Measurements from ENCODE around the gene TBC1D17. TPM values are rescaled to one million over a fixed set of nuclear protein-coding genes. Genes with fewer than 3 reads are reported as not detected.

Gene TBC1D17
- total and polyA plus RNA-seq, 5 experiments from 2014 or later: 8.1 to 94.0 (median 17.7) TPM

DNA sequence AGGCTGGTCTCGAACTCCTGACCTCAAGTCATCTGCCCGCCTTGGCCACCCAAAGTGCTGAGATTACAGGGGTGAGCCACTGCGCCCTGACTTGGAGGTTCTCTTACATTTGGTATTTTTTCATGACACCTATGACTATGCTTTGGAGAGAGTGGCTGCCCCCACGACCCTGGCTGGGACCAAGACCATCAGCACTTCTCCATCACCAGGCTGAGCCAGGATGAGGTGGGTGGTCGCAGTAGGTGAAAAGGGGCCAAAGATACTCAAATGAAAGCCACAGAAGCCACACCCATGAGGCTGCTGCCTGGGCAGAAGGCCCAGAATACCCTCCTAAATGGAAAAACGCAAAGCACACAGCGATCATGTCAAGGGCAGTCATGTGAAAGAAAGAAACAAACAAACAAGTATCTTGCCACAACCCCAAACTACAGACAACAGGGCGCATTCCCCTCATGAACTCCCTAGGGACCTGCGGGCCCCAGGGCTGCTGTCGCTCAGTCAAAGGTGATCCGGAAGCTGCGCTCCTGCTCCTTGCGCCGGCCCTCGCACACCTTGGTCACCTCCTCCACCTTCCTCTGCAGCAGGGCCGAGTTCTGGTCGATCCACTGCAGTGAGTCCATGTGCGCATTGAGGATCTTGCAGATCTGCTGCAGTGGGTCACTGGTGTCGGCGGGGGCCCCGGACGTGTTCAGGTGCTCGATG is 30.4 kb downstream of the TBC1D17 start:
- DNase-seq (no peak), ATAC-seq (no peak)
- Mint-ChIP-seq H3K27ac (peak overlapping the region in 4 of 10 donors; percentile 19 to 65 (median 40)), H3K4me3 (no peak overlapping the region), H3K9me3 (no peaks in the 10 kb centered on the region), H3K27me3 (no peaks in the 10 kb centered on the region), H3K4me1 (peaks cover 5 to 42% (median 23%) of the 10 kb centered on the region in 4 donors), H3K36me3 (peaks cover 0 to 33% (median 0%) of the 10 kb centered on the region in 3 donors)
- POLR2A ChIA-PET: no interaction called here

DNA sequence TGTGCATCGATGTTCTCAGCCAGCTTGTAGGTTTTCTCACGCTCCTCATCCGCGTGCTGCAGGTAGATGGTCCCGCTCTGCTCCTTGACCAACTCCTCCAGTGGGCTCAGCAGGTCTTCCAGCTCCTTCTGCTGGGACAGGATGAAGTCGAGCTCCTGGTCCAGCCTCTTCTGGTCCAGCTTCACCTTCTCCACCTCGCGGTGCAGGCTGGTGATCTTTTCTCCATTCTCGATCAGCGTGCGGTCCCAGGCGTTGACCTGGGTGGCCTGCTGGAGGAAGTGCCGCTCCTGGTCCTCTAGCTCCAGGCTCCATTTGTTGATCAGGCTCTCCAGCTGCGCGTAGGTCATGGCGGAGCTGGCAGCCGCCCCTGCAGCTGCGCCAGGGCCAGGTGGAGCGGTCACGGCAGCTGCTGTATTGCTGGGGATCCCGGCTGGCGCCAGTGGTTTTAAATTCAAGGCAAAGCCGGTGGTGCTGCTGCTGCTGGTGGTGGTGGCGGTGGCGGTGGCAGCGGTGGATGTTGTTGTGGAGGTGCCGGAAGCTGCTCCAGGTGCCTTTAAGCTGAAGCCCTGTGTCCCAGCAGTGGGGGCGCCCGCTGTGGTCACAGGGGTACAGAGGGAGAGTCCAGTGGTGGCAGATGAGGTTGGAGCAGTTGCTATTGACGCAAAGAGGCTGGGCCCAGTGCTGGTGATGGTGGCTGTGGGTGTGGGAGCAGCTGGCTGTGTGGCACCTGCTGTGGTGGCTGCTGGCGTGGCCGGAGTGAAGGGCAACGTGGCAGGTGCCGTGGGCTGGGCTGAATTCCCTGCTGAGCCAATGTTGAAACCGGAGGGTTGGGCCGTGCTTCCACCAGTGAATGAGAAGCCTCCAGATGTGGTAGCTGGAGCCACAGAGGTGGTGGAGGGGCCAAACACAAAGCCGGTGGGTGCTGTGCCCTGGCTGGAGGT is 31.2 kb downstream of the TBC1D17 start:
- ATAC-seq: no peak
- no peaks in the 10 kb centered on the region for H3K9me3 Mint-ChIP-seq
- H3K36me3 Mint-ChIP-seq: peaks cover 0 to 42% (median 0%) of the 10 kb centered on the region in 3 donors
- H3K27ac Mint-ChIP-seq: peak overlapping the region in 2 of 10 donors; percentile 25 to 33
- H3K27me3 Mint-ChIP-seq: no peaks in the 10 kb centered on the region
- POLR2A ChIA-PET: interaction anchor here (0.6 kb wide), 1 partner anchor 278 kb away, joined by 4 read pairs; no protein-coding TSS in a partner anchor
- DNase-seq: no peak
- peaks cover 5 to 45% (median 25%) of the 10 kb centered on the region in 4 donors for H3K4me1 Mint-ChIP-seq
- no peak overlapping the region for H3K4me3 Mint-ChIP-seq

DNA sequence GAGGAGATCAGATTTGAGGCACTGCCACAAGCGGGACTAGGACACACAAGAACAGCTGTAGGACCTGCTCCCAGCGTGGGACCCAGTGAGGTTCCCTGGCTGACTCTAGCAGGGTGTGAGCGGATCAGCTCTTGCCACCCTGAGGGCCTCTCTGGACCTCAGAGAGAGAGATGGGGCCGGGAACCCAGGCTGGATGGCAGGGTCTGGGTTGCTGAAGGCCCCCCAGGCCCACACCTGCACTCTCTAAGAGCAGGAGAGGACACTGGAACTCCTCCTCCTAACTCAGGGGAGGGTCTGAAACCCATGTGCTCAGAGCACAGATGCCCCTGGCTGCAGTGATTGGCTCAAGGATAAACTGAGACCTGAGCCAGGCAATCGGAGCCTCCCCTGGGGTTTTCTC is 32.7 kb downstream of the TBC1D17 start:
- no peaks in the 10 kb centered on the region for H3K27me3 Mint-ChIP-seq
- peak overlapping the region in 4 of 10 donors; percentile 60 to 86 (median 80) for H3K27ac Mint-ChIP-seq
- peaks cover 0 to 54% (median 2%) of the 10 kb centered on the region in 3 donors for H3K36me3 Mint-ChIP-seq
- DNase-seq (no peak), ATAC-seq (no peak)
- H3K4me3 Mint-ChIP-seq: no peak overlapping the region
- H3K4me1 Mint-ChIP-seq: peaks cover 8 to 44% (median 25%) of the 10 kb centered on the region in 4 donors
- POLR2A ChIA-PET: no interaction called here
- no peaks in the 10 kb centered on the region for H3K9me3 Mint-ChIP-seq

DNA sequence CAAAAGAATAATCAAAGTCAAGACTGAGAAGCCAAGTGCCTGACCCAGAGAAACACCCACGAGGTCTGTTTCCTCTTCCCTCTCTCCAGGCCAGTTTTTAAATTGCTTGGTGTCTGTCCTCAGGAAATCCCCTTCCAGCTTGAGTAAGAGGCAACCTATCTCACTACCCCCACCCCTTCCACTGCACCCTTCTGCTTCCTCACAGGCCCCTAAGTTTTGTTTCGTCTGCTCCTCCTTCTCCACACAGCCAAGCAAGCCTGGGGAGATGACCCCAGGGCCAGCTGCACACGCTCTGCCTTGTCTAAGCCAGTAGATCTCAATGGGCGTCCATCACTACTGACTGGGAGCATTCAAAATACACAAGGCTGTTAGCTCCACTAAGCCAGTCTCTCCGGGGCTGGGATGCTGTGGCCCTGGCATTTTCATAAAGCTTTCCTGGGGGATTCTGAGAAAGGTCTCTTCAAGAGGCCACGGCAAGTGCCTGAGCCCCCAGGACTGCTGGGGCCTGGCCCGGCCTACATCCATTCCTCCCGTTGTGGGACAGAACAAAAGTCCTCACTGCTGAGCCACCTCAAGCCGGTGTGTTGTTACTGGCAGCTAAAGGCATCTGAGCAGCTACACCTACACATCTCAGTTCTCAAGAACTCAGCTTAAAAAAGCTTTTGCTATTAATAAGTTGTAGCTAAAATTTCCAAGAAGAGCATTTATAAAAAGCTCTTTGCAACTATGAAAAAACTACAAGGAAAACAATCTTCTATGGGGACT is 34.1 kb downstream of the TBC1D17 start:
- POLR2A ChIA-PET: interaction anchor here (0.6 to 0.8 kb wide), 2 partner anchors 15 to 18 kb away, joined by 5 read pairs; partner anchors contain the start of gene NUP62
- H3K4me1 Mint-ChIP-seq: peaks cover 12 to 33% (median 25%) of the 10 kb centered on the region in 4 donors
- DNase-seq (no peak), ATAC-seq (no peak)
- H3K27ac Mint-ChIP-seq: peak overlapping the region; percentile 49 to 93 (median 84)
- no peaks in the 10 kb centered on the region for H3K27me3 Mint-ChIP-seq
- H3K4me3 Mint-ChIP-seq: no peak overlapping the region
- H3K9me3 Mint-ChIP-seq: no peaks in the 10 kb centered on the region
- H3K36me3 Mint-ChIP-seq: peaks cover 4 to 59% (median 5%) of the 10 kb centered on the region in 3 donors

DNA sequence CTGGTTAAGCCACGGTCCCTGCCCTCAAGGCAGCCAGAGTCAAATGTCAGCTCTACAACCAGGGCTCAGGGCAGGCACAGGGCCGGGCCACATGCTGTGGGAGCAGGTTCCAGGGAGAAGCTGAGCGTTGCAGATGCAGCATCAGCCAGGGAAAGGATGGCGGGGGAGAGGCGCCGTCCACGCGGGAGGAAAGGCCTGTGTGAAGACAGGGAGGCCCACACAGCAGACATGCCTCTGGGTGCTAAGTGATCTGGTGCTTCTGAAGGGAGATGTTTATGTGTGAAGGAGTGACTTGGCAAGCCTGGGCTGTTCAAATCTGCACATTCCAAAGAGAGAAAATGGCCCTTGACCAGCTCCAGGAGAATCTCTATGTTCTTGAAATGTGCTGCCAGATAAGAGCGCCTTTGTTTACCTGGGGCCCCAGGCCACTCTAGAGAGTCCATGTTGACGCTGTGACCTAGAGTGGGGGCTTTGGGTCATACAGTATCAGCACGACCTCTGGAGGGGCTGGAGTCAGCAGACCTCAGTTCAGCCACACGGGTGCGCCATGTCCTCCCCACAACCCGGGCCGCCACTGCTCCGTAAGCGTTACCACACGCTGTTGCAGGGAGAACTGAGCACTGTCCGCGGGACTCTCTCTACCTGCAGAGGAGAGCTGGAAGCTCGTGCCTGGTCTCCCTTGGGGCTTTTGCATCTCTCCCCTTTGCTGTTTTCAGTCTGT is 35.6 kb downstream of the TBC1D17 start:
- no peak overlapping the region for H3K4me3 Mint-ChIP-seq
- DNase-seq (no peak), ATAC-seq (no peak)
- H3K27ac Mint-ChIP-seq: peak overlapping the region in 3 of 10 donors; percentile 25 to 77 (median 34)
- H3K36me3 Mint-ChIP-seq: peaks cover 4 to 56% (median 5%) of the 10 kb centered on the region in 3 donors
- no peaks in the 10 kb centered on the region for H3K9me3 Mint-ChIP-seq
- POLR2A ChIA-PET: no interaction called here
- H3K27me3 Mint-ChIP-seq: no peaks in the 10 kb centered on the region
- peaks cover 13 to 39% (median 27%) of the 10 kb centered on the region in 4 donors for H3K4me1 Mint-ChIP-seq

DNA sequence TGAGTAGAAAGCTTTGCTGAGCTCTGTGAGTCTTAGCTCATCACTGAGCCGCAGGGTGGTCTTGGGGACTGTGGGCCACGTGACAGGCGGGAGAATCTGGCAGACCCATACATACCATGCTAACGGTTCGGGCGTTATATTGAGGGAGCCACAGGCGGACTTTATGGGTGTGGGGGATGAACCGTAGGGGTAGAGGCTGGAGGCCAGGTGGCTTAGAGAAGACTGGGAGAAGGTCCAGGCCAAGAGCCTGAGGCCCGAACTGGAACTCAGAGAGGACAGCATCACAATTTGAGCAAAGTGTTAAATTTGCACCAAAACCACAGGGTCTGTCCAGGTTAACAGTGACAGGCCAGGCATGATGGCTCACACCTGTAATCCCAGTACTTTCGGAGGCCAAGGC is 36.2 kb downstream of the TBC1D17 start:
- Mint-ChIP-seq H3K9me3 (no peaks in the 10 kb centered on the region), H3K4me1 (peaks cover 13 to 43% (median 27%) of the 10 kb centered on the region in 4 donors), H3K27me3 (no peaks in the 10 kb centered on the region), H3K36me3 (peaks cover 4 to 56% (median 5%) of the 10 kb centered on the region in 3 donors), H3K27ac (peak overlapping the region in 2 of 10 donors; percentile 11 to 76), H3K4me3 (no peak overlapping the region)
- ATAC-seq (no peak), DNase-seq (no peak)
- POLR2A ChIA-PET: no interaction called here

DNA sequence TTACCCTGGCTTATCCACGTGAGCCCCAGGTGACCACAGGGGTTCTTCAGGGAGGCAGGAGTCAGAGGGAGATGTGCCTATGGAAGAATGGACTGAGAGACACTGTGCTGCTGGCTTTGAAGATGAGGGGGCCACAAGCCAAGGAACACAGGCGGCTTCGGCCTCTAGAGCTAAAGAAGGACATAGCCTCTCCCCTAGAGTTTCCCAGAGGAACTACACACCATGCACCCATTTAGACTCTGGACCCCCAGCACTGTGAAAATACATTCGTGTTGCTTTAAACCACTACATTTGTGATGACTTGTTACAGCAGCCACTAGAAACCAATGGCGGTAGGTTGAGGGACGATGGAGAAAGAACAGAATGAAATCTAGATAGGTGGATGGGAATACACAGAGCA is 37.8 kb downstream of the TBC1D17 start:
- POLR2A ChIA-PET: interaction anchor here (0.6 kb wide), 1 partner anchor 799 kb away, joined by 4 read pairs; no protein-coding TSS in a partner anchor
- H3K4me1 Mint-ChIP-seq: peaks cover 16 to 45% (median 30%) of the 10 kb centered on the region in 4 donors
- no peaks in the 10 kb centered on the region for H3K9me3 Mint-ChIP-seq
- peaks cover 4 to 59% (median 5%) of the 10 kb centered on the region in 3 donors for H3K36me3 Mint-ChIP-seq
- peak overlapping the region in 6 of 10 donors; percentile 38 to 76 (median 60) for H3K27ac Mint-ChIP-seq
- H3K27me3 Mint-ChIP-seq: no peaks in the 10 kb centered on the region
- ATAC-seq: no peak
- no peak overlapping the region for H3K4me3 Mint-ChIP-seq
- no peak for DNase-seq

DNA sequence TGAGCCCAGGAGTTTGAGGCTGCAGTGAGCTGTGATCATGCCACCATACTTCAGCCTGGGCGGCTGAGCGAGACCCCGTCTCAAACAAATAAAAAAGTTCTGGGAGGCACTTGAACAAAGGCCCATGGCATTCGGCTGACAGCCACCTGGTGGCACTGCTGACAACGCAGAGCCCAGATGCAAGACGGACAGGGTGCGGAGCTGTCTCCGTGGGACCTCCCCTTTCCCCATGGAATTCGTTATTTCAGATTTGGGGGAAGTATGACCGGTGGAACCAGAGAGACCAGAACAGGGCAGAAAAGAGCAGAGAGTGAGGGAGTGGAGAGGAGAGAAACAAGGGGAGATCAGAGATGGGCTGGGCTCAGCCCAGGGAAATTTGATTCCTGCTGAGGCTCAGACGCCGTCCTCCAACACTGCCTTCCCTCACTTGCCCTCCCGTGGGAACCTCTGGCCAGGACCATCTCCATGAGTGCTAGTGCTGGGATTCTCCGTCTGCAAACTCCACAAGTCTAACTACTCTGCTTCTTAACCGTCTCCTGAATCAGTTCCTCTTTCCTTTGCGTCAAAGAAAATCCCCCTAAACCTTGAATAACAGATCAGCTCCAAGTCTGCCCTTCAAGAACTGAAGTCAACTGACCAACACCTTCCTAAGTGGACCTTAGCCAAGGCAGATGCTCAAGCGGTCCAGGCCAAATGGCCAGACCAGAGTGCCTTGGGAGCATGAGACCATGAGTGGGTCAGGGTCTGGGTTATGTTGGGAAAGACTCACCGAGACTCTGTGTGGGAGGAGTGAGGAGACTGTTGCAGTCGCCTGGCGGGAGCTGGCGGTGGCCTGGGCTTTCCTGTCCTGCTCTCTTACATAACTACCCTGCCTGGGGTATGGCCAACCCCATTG is 39.6 kb downstream of the TBC1D17 start:
- Mint-ChIP-seq H3K9me3 (no peaks in the 10 kb centered on the region), H3K36me3 (peaks cover 4 to 64% (median 5%) of the 10 kb centered on the region in 3 donors), H3K27ac (peak overlapping the region in 4 of 10 donors; percentile 19 to 66 (median 36)), H3K27me3 (no peaks in the 10 kb centered on the region), H3K4me1 (peaks cover 26 to 43% (median 34%) of the 10 kb centered on the region in 4 donors), H3K4me3 (peak overlapping the region in 1 of 10 donors; percentile 46)
- no peak for DNase-seq
- POLR2A ChIA-PET: no interaction called here
- no peak for ATAC-seq

DNA sequence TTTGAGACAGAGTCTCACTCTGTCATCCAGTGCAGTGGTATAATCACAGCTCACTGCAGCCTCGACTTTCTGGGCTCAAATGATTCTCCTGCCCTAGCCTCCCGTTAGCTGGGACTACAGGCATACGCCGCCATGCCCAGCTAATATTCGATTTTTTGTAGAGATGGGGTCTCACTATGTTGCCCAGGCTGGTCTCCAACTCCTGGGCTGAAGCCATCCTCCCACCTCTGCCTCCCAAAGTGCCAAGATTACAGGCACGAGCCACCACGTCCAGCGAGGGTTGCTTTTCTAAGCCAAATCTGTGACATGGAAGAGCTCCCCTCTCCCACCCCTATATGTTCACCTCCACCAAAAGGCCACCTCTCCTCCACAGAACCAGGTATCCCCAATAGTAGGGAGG is 40.6 kb downstream of the TBC1D17 start:
- Mint-ChIP-seq H3K27me3 (no peaks in the 10 kb centered on the region), H3K9me3 (no peaks in the 10 kb centered on the region), H3K4me3 (no peak overlapping the region), H3K36me3 (peaks cover 4 to 59% (median 5%) of the 10 kb centered on the region in 3 donors), H3K4me1 (peaks cover 26 to 38% (median 34%) of the 10 kb centered on the region in 4 donors), H3K27ac (peak overlapping the region in 3 of 10 donors; percentile 47 to 63 (median 59))
- ATAC-seq: no peak
- POLR2A ChIA-PET: no interaction called here
- no peak for DNase-seq

DNA sequence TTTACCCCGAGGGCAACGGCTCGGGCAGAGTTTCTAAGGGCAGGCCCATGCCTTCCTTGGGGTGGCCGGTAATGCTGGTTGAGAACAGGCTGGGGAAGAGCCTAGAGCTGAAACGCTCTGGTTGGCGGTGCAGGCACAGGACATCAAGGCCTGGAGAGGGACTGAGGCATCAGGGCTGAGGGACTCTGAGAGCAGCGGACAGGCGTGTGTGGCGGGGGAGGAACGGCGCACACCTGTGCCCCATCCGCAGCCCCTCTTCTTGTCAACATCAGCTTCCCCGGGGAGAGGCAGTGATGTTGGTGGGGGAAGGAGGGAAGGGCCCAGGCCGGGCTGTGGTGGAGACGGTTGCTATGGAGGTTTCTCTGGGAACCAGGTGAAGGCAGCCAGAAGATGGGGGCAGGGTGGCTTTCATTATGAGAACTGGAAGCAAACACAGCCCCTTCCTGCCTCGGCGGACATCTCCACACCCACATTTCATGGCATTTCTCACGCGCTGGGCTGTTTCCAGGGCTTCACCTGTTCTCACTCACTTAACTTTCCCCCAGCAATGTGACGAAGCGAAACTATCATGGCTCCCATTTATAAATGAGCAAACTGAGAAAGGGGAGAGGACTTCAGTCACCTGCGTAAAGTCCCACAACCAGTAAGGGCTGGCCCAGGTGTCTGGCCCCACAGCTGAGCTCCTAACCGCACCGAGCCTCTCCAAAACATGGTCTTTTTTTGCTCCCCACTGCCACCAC is 43.3 kb downstream of the TBC1D17 start:
- H3K4me3 Mint-ChIP-seq: no peak overlapping the region
- POLR2A ChIA-PET: no interaction called here
- H3K27ac Mint-ChIP-seq: peak overlapping the region in 2 of 10 donors; percentile 11 to 41
- DNase-seq (no peak), ATAC-seq (no peak)
- H3K27me3 Mint-ChIP-seq: no peaks in the 10 kb centered on the region
- H3K4me1 Mint-ChIP-seq: peaks cover 20 to 46% (median 35%) of the 10 kb centered on the region in 4 donors
- H3K9me3 Mint-ChIP-seq: no peaks in the 10 kb centered on the region
- peaks cover 0 to 51% (median 0%) of the 10 kb centered on the region in 3 donors for H3K36me3 Mint-ChIP-seq

Data from naive thymus-derived CD8-positive, alpha-beta T cell (primary cell).